GM23338 (cell line): ENCODE results near the gene CA12. TPM values are rescaled to one million over a fixed set of nuclear protein-coding genes. Genes with fewer than 3 reads are reported as not detected.

Experiments
- ATAC-seq: fragments of 200-7000 bp; cut with Tn5 transposase; 3 replicates; pipeline ENCODE4 v1.9.1; 2020
- DNase-seq: peaks from one replicate; pipeline ENCODE4 v3.0.0-alpha.2; 2015; ENCODE audit warnings: low spot score
- H2AFZ ChIP-seq: fragments of 200-600 bp; sonication (generic); 2 replicates; pipeline ENCODE4 v1.8.0; 2016; ENCODE audit warnings: antibody characterized with exemption, mild to moderate bottlenecking, moderate library complexity
- H3F3A ChIP-seq: fragments of 200-600 bp; sonication (generic); replicated peaks from 2 replicates; pipeline ENCODE4 v1.8.0; 2017; ENCODE audit warnings: antibody characterized with exemption, mixed run types, low read depth
- H3K27ac ChIP-seq: fragments of 200-600 bp; sonication (generic); 2 replicates; pipeline ENCODE4 v1.6.1; 2016; ENCODE audit warnings: low read depth
- H3K27me3 ChIP-seq: fragments of 200-600 bp; sonication (generic); 2 replicates; pipeline ENCODE4 v1.8.0; 2016; ENCODE audit warnings: mild to moderate bottlenecking, mixed run types, moderate library complexity; ENCODE audit not compliant: insufficient read depth
- H3K36me3 ChIP-seq: fragments of 200-600 bp; sonication (generic); 2 replicates; pipeline ENCODE4 v1.8.0; 2016; ENCODE audit warnings: mild to moderate bottlenecking; ENCODE audit not compliant: insufficient read depth
- H3K4me1 ChIP-seq: fragments of 200-600 bp; sonication (generic); 2 replicates; pipeline ENCODE4 v1.8.0; 2016; ENCODE audit warnings: mild to moderate bottlenecking, moderate library complexity; ENCODE audit not compliant: insufficient read depth
- H3K4me2 ChIP-seq: fragments of 200-600 bp; sonication (generic); 2 replicates; pipeline ENCODE4 v1.7.1; 2017; ENCODE audit warnings: mixed run types
- H3K4me3 ChIP-seq: fragments of 200-600 bp; sonication (generic); 2 replicates; pipeline ENCODE4 v1.6.1; 2016; ENCODE audit warnings: mixed run types
- H3K79me2 ChIP-seq: fragments of 200-600 bp; sonication (generic); replicated peaks from 2 replicates; pipeline ENCODE4 v1.8.0; 2017; ENCODE audit warnings: mild to moderate bottlenecking; ENCODE audit not compliant: insufficient read depth
- H3K9me2 ChIP-seq: fragments of 200-600 bp; sonication (generic); 2 replicates; pipeline ENCODE4 v1.8.0; 2017; ENCODE audit not compliant: insufficient read depth
- H4K20me1 ChIP-seq: fragments of 200-600 bp; sonication (generic); replicated peaks from 2 replicates; pipeline ENCODE4 v1.8.0; 2017; ENCODE audit warnings: mild to moderate bottlenecking; ENCODE audit not compliant: insufficient read depth
- H3K27ac Mint-ChIP-seq: 2 replicates; pipeline ENCODE4 v1.8.0; 2020; ENCODE audit warnings: inconsistent platforms, mild to moderate bottlenecking, moderate library complexity, mixed read lengths
- H3K27me3 Mint-ChIP-seq: 3 replicates; pipeline ENCODE4 v1.8.0; 2022; ENCODE audit warnings: low read depth, mild to moderate bottlenecking, moderate library complexity, mixed read lengths, inconsistent platforms; ENCODE audit not compliant: insufficient read depth, poor library complexity
- H3K36me3 Mint-ChIP-seq: 3 replicates; pipeline ENCODE4 v1.8.0; 2021; ENCODE audit warnings: low read depth, mild to moderate bottlenecking, inconsistent platforms, moderate library complexity, mixed read lengths
- H3K4me1 Mint-ChIP-seq: 3 replicates; pipeline ENCODE4 v1.8.0; 2020; ENCODE audit warnings: mild to moderate bottlenecking, inconsistent platforms, mixed read lengths
- H3K4me3 Mint-ChIP-seq: 3 replicates; pipeline ENCODE4 v1.8.0; 2021; ENCODE audit warnings: moderate library complexity, mild to moderate bottlenecking, inconsistent platforms, mixed read lengths
- H3K9me3 Mint-ChIP-seq: 3 replicates; pipeline ENCODE4 v1.8.0; 2020; ENCODE audit warnings: moderate library complexity, mild to moderate bottlenecking, inconsistent platforms, mixed read lengths
- CTCF ChIP-seq, 2 experiments: fragments of 200-600 bp in 1 of 2; sonication (generic) in 1 of 2; conservative IDR thresholded peaks; 2 replicates each; pipeline versions ENCODE4 v1.5.1 to v1.6.1; 2016 to 2017; ENCODE audit warnings: antibody characterized with exemption in 2 of 2, low read depth in 2 of 2, mild to moderate bottlenecking in 2 of 2, moderate library complexity in 1 of 2
- ETS1 ChIP-seq: IDR thresholded peaks from 2 replicates; pipeline ENCODE4 v1.6.1; 2016; ENCODE audit warnings: antibody characterized with exemption
- EZH2 ChIP-seq: fragments of 200-600 bp; sonication (generic); IDR thresholded peaks from one replicate; pipeline ENCODE4 v1.8.0; 2017; ENCODE audit warnings: antibody characterized with exemption, mild to moderate bottlenecking, low read depth; ENCODE audit not compliant: unreplicated experiment
- EZH2phosphoT487 ChIP-seq: fragments of 200-600 bp; sonication (generic); IDR thresholded peaks from one replicate; pipeline ENCODE4 v1.8.1; 2018; ENCODE audit warnings: antibody characterized with exemption; ENCODE audit not compliant: unreplicated experiment
- JUNB ChIP-seq: IDR thresholded peaks from one replicate; pipeline ENCODE4 v1.6.1; 2016; ENCODE audit warnings: antibody characterized with exemption; ENCODE audit not compliant: unreplicated experiment
- NANOG ChIP-seq: IDR thresholded peaks from 2 replicates; pipeline ENCODE4 v1.6.1; 2016; ENCODE audit warnings: antibody characterized with exemption, borderline replicate concordance
- POLR2AphosphoS5 ChIP-seq: IDR thresholded peaks from 2 replicates; pipeline ENCODE4 v1.6.1; 2016; ENCODE audit warnings: antibody characterized with exemption, low read depth
- ZNF114 ChIP-seq: fragments of 250-450 bp; sonication (Bioruptor Pico); IDR thresholded peaks from 2 replicates; pipeline ENCODE4 v1.5.0; 2020; ENCODE audit warnings: mild to moderate bottlenecking, moderate library complexity
- ZNF331 ChIP-seq: fragments of 250-450 bp; sonication (Bioruptor Pico); IDR thresholded peaks from 2 replicates; pipeline ENCODE4 v1.5.0; 2020; ENCODE audit warnings: low read depth, mild to moderate bottlenecking, moderate library complexity
- ZNF462 ChIP-seq: fragments of 250-450 bp; sonication (Bioruptor Pico); IDR thresholded peaks from 2 replicates; pipeline ENCODE4 v1.5.0; 2020; ENCODE audit warnings: mild to moderate bottlenecking, moderate library complexity
- polyA plus RNA-seq: library from polyadenylated mRNA; unstranded; fragments of >200 nt; fragmentation: Nextera tagmentation; extraction: Ambion mirVana; gene quantifications from 2 replicates; pipeline ENCODE4 v1.2.1, GENCODE V29; 2016
- total RNA-seq: library from RNA; depleted of rRNA; stranded (reverse); fragments of >200 nt; shearing (Covaris generic); gene quantifications from 2 replicates; pipeline ENCODE4 v1.2.3, GENCODE V29; 2014
- TF ChIP-seq, protein P1 (sequence below): IDR thresholded peaks from one replicate; pipeline ENCODE4 v1.6.1; 2018; ENCODE audit warnings: antibody characterized with exemption; ENCODE audit not compliant: unreplicated experiment

The CA12 gene
- total and polyA plus RNA-seq, 2 experiments from 2014 or later, result 2.9 to 5.2 TPM

- H3F3A ChIP-seq, result no peaks in the 10 kb centered on the region
- Mint-ChIP-seq H3K27me3 (no peaks in the 10 kb centered on the region), H3K9me3 (no peaks in the 10 kb centered on the region), H3K27ac (no peak overlapping the region), H3K36me3 (no peaks in the 10 kb centered on the region), H3K4me3 (no peak overlapping the region), H3K4me1 (peaks cover 15% of the 10 kb centered on the region)
- no peaks in the 10 kb centered on the region for H4K20me1 ChIP-seq
- no peaks in the 10 kb centered on the region for H3K9me2 ChIP-seq
- H2AFZ ChIP-seq, result no peak overlapping the region
- no peak overlapping the region for H3K27ac ChIP-seq
- no peaks in the 10 kb centered on the region; the same call in 1 of the 2 replicates for H3K4me1 ChIP-seq
- H3K27me3 ChIP-seq, result no peaks in the 10 kb centered on the region
- H3K79me2 ChIP-seq, result no peaks in the 10 kb centered on the region
- H3K36me3 ChIP-seq, result no peaks in the 10 kb centered on the region
- H3K4me2 ChIP-seq, result no peak overlapping the region
- no peak overlapping the region for H3K4me3 ChIP-seq
- TF ChIP-seq CTCF (conservative IDR thresholded peaks at IDR 0.05; ENCODE audit: low read depth in 2 of 2) (no peak), NANOG (no peak), JUNB (no peak), EZH2phosphoT487 (no peak), POLR2AphosphoS5 (no peak), ZNF331 (CRISPR knock-in tag) (no peak), ZNF462 (CRISPR knock-in tag) (no peak), EZH2 (no peak), ZNF114 (CRISPR knock-in tag) (no peak), ETS1 (no peak)
- TF ChIP-seq, protein P1, sequence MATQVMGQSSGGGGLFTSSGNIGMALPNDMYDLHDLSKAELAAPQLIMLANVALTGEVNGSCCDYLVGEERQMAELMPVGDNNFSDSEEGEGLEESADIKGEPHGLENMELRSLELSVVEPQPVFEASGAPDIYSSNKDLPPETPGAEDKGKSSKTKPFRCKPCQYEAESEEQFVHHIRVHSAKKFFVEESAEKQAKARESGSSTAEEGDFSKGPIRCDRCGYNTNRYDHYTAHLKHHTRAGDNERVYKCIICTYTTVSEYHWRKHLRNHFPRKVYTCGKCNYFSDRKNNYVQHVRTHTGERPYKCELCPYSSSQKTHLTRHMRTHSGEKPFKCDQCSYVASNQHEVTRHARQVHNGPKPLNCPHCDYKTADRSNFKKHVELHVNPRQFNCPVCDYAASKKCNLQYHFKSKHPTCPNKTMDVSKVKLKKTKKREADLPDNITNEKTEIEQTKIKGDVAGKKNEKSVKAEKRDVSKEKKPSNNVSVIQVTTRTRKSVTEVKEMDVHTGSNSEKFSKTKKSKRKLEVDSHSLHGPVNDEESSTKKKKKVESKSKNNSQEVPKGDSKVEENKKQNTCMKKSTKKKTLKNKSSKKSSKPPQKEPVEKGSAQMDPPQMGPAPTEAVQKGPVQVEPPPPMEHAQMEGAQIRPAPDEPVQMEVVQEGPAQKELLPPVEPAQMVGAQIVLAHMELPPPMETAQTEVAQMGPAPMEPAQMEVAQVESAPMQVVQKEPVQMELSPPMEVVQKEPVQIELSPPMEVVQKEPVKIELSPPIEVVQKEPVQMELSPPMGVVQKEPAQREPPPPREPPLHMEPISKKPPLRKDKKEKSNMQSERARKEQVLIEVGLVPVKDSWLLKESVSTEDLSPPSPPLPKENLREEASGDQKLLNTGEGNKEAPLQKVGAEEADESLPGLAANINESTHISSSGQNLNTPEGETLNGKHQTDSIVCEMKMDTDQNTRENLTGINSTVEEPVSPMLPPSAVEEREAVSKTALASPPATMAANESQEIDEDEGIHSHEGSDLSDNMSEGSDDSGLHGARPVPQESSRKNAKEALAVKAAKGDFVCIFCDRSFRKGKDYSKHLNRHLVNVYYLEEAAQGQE, result no peak
- DNase-seq (no peak), ATAC-seq (no peak)
These were observed 34.4 kb downstream of the CA12 start for GRCh38 chr15:63347074-63347857.
